ENCODE data around the gene EXPH5. TPM values are rescaled to one million over a fixed set of nuclear protein-coding genes. Genes with fewer than 3 reads are reported as not detected.

The EXPH5 gene
- total and polyA plus RNA-seq, 9 donors: 0.12 to 5.7 (median 2.1) TPM

- 31 to 35% (median 32%) methylated on average over 3 of the region's 3 CpGs for WGBS, 3 donors
- Histone ChIP-seq H3K27ac (no peak overlapping the region), H3K36me3 (no peaks in the 10 kb centered on the region), H3K9me3 (no peaks in the 10 kb centered on the region), H3K4me3 (no peak overlapping the region), H3K27me3 (no peaks in the 10 kb centered on the region), H3K4me1 (ENCODE audit: insufficient read depth) (no peaks in the 10 kb centered on the region)
- TF ChIP-seq EP300 (IDR thresholded peaks at IDR 0.05) (no peak), POLR2A (IDR thresholded peaks at IDR 0.05) (no peak), CTCF (IDR thresholded peaks at IDR 0.05) (no peak)
- intact Hi-C loops (cut with DNase I): no loop called here
- no peak for DNase-seq
Observed at GRCh38 chr11:108508653-108509593, 84.6 kb downstream of the EXPH5 start.

- WGBS, 3 donors: 70 to 73% (median 73%) methylated on average over 5 of the region's 5 CpGs
- DNase-seq: no peak
- intact Hi-C loops (cut with DNase I): no loop called here
- TF ChIP-seq POLR2A (IDR thresholded peaks at IDR 0.05): no peak
- TF ChIP-seq EP300 (IDR thresholded peaks at IDR 0.05): no peak
- no peak for TF ChIP-seq CTCF (IDR thresholded peaks at IDR 0.05)
- Histone ChIP-seq H3K36me3 (no peaks in the 10 kb centered on the region), H3K4me1 (ENCODE audit: insufficient read depth) (no peaks in the 10 kb centered on the region), H3K27me3 (no peaks in the 10 kb centered on the region), H3K4me3 (no peak overlapping the region), H3K27ac (no peak overlapping the region), H3K9me3 (no peaks in the 10 kb centered on the region)
Observed at GRCh38 chr11:108501396-108501795, 92.2 kb downstream of the EXPH5 start.

GRCh38 chr11:108500721-108501120 lies 92.8 kb downstream of the EXPH5 start:
- DNase-seq: no peak
- Histone ChIP-seq H3K4me3 (no peak overlapping the region), H3K9me3 (no peaks in the 10 kb centered on the region), H3K27me3 (no peaks in the 10 kb centered on the region), H3K27ac (no peak overlapping the region), H3K36me3 (no peaks in the 10 kb centered on the region), H3K4me1 (ENCODE audit: insufficient read depth) (no peaks in the 10 kb centered on the region)
- WGBS, 3 donors: 54 to 73% (median 61%) methylated on average over 2 of the region's 2 CpGs
- intact Hi-C loops (cut with DNase I): no loop called here
- TF ChIP-seq EP300 (IDR thresholded peaks at IDR 0.05): no peak
- no peak for TF ChIP-seq POLR2A (IDR thresholded peaks at IDR 0.05)
- no peak for TF ChIP-seq CTCF (IDR thresholded peaks at IDR 0.05)

DNA sequence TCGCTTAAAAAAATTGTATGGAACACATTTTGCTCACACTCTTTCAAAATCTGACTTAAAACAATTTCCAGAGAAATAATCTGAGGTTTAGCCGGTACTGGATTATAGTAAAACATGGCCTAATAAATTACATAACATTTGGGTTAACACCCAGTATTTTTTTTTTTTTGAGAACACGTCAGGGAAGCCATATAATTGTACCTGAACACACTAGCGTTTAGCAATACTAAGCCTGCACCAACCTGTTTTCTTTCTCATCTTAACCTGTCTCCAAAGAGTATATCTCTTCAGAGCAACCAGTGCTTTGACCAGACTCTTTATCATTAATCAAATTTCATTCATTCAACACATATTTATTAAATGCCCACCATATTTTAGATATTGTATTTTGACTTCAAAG lies 93.4 kb downstream of the EXPH5 start:
- WGBS, 3 donors: 88 to 94% (median 89%) methylated on average over 4 of the region's 4 CpGs
- Histone ChIP-seq H3K4me1 (ENCODE audit: insufficient read depth) (no peaks in the 10 kb centered on the region), H3K27me3 (no peaks in the 10 kb centered on the region), H3K4me3 (no peak overlapping the region), H3K27ac (no peak overlapping the region), H3K9me3 (no peaks in the 10 kb centered on the region), H3K36me3 (no peaks in the 10 kb centered on the region)
- intact Hi-C loops (cut with DNase I): no loop called here
- no peak for DNase-seq
- TF ChIP-seq CTCF (IDR thresholded peaks at IDR 0.05) (no peak), EP300 (IDR thresholded peaks at IDR 0.05) (no peak), POLR2A (IDR thresholded peaks at IDR 0.05) (no peak)
